Thoracic aorta (tissue), 2 donors: ENCODE measurements around the gene CTU2. TPM values are rescaled to one million over a fixed set of nuclear protein-coding genes. Genes with fewer than 3 reads are reported as not detected.

Experiments
- ATAC-seq: fragments of 150-250 bp; one replicate; pipeline ENCODE4 v1.8.0; 2017; ENCODE audit warnings: low read depth; ENCODE audit not compliant: insufficient number of reproducible peaks, low FRiP score
- DNase-seq: peaks from one replicate; pipeline ENCODE4 v3.0.0-alpha.2; 2020; ENCODE audit warnings: low spot score
- H3K27ac ChIP-seq, 2 donors: fragments of 200-600 bp; sonication (generic); 1 replicate in 1 of 2; 2 replicates in 1 of 2; pipeline ENCODE4 v1.5.1; 2016; ENCODE audit warnings: mild to moderate bottlenecking in 2 of 2, moderate library complexity in 2 of 2
- H3K27me3 ChIP-seq: fragments of 200-600 bp; sonication (generic); replicated peaks from 2 replicates; pipeline ENCODE4 v1.6.0; 2016; ENCODE audit warnings: mild to moderate bottlenecking; ENCODE audit not compliant: insufficient read depth
- H3K36me3 ChIP-seq: fragments of 200-600 bp; sonication (generic); one replicate; pipeline ENCODE4 v1.5.1; 2016
- H3K4me1 ChIP-seq, 2 donors: fragments of 200-600 bp; sonication (generic); 1 replicate in 1 of 2; 2 replicates in 1 of 2; pipeline versions ENCODE4 v1.5.1 to v1.6.0; 2016; ENCODE audit warnings: low read depth in 2 of 2, mild to moderate bottlenecking in 1 of 2; ENCODE audit not compliant: control insufficient read depth in 1 of 2
- H3K4me3 ChIP-seq: fragments of 200-600 bp; sonication (generic); 2 replicates; pipeline ENCODE4 v1.5.1; 2016; ENCODE audit warnings: mild to moderate bottlenecking
- H3K9me3 ChIP-seq: fragments of 200-600 bp; sonication (generic); 2 replicates; pipeline ENCODE4 v1.5.1; 2016
- CTCF ChIP-seq: fragments of 200-600 bp; sonication (generic); IDR thresholded peaks from one replicate; pipeline ENCODE4 v1.5.1; 2019; ENCODE audit warnings: antibody characterized with exemption
- total RNA-seq, 2 donors: library from RNA; depleted of rRNA; stranded (reverse); fragments of >200 nt; gene quantifications; one replicate each; pipeline versions ENCODE4 v1.1.0 to v1.2.3, GENCODE V29; 2016

Gene CTU2
- total RNA-seq, 2 donors from 2014 or later, result 11.1 to 21.0 TPM

- no peak overlapping the region for H3K27ac ChIP-seq
- no peak for TF ChIP-seq CTCF
- peaks cover 0 to 6% of the 10 kb centered on the region in 2 donors for H3K4me1 ChIP-seq
- H3K36me3 ChIP-seq, result peaks cover 23% of the 10 kb centered on the region
- H3K4me3 ChIP-seq, result no peak overlapping the region
- DNase-seq (no peak), ATAC-seq (no peak)
- no peaks in the 10 kb centered on the region for H3K9me3 ChIP-seq
- no peaks in the 10 kb centered on the region for H3K27me3 ChIP-seq
These were observed 29.3 kb downstream of the CTU2 start for GRCh38 chr16:88735616-88736015.

- Histone ChIP-seq H3K36me3 (peaks cover 28% of the 10 kb centered on the region), H3K27ac (no peak overlapping the region), H3K27me3 (no peaks in the 10 kb centered on the region), H3K4me1 (peaks cover 0 to 6% of the 10 kb centered on the region in 2 donors), H3K9me3 (no peaks in the 10 kb centered on the region), H3K4me3 (no peak overlapping the region)
- DNase-seq (no peak), ATAC-seq (no peak)
- no peak for TF ChIP-seq CTCF
These were observed 29.8 kb downstream of the CTU2 start for GRCh38 chr16:88736088-88736487.

GRCh38 chr16:88736496-88736895, 30.2 kb downstream of the CTU2 start:
- H3K27ac ChIP-seq, result no peak overlapping the region
- TF ChIP-seq CTCF, result no peak
- H3K4me1 ChIP-seq, result peaks cover 0 to 6% of the 10 kb centered on the region in 2 donors
- no peaks in the 10 kb centered on the region for H3K27me3 ChIP-seq
- ATAC-seq (no peak), DNase-seq (no peak)
- H3K9me3 ChIP-seq, result no peaks in the 10 kb centered on the region
- no peak overlapping the region for H3K4me3 ChIP-seq
- peaks cover 28% of the 10 kb centered on the region for H3K36me3 ChIP-seq

DNA sequence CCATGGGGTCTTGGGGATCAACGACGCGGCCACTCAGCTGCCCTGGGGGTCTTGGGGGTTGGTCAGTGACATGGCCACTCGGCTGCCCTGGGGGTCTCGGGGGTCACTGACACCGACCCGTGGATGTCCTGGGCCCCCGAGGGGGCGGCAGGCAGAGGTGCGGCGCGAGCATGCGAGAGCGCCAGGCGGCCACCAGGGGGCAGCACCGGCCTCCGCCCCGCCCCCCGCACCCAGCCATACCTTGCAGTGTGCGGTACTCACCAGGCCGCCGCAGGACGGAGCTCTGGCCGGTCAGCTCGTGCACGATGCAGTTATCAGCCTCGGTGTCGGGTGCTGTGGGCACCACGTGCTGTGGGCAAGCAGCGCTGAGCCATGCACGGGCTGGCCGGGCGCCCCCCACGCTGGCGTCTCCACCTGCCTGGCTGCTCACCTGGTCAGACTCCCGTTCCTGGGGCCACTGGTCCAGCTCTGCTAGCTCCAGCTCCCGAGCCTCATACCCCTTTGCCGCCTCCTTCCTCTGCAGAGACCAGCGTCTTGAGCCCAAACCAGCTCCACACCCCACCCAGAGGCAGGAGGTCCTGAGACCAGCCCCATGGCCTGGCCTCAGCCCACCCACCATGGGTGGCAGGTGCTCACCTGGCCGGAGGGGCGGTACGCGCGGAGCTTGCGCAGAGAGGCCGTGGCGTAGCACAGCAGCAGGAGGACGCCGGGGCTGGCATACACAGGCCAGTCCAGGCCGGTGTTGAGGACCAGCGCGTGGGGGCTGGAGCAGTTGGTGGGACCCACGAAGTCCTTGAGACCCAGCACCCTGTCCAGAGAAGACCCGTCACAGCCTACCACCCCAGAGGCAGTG, 31.2 kb downstream of the CTU2 start:
- no peak for DNase-seq
- TF ChIP-seq CTCF, result peak; percentile 99
- Histone ChIP-seq H3K36me3 (peaks cover 26% of the 10 kb centered on the region), H3K9me3 (no peaks in the 10 kb centered on the region), H3K27ac (no peak overlapping the region), H3K4me3 (no peak overlapping the region), H3K4me1 (peaks cover 0 to 6% of the 10 kb centered on the region in 2 donors), H3K27me3 (no peaks in the 10 kb centered on the region)
- no peak for ATAC-seq

DNA sequence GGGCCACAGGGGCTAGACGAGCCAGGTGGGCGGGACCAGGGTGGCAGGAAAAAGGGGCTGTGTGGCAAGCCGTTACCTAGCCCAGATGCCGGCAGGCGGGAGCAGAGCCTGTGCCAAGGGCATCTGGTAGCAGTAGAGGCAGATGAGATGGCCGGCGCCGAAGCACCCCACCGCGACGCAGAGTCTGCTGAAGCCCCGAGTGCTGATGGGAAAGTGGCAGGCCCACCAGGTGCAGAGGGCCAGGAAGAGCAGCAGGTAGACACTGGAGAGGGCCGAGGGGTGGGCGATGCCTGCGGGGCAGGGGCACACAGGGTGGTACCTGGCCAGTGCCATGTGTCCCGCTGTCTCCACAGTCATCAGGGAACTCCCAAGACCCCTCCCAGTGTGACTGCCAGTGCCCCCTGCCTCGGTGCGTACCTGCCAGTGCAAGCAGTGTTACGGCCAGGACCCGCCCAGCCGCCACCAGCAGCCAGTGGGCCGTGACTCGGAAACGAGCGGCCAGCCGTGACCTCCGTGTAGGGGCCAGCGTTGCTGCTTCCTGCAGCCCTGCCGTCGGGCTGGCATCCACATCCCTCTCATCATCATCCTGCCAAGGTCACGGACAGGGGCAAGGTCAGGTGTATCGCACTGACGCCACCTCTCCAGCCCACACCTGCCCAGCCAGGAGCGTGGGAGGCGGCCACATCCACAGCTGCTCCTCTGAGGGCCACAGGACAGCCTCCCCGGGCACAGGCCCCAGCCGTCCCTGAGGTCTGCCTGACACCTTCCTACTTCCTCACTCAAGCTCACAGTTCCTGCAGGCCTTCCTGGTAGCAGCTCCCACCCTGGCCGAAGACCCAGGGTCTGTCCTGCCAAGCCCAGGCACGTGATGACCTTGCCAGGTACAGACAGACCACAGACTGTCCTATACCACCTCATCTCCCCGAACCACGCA, 32.1 kb downstream of the CTU2 start:
- Histone ChIP-seq H3K4me3 (no peak overlapping the region), H3K27ac (no peak overlapping the region), H3K36me3 (peaks cover 20% of the 10 kb centered on the region), H3K4me1 (peaks cover 0 to 6% of the 10 kb centered on the region in 2 donors), H3K27me3 (no peaks in the 10 kb centered on the region), H3K9me3 (no peaks in the 10 kb centered on the region)
- DNase-seq (no peak), ATAC-seq (no peak)
- no peak for TF ChIP-seq CTCF
